Neural cell (in vitro differentiated cells): ENCODE results near the gene LKAAEAR1. TPM values are rescaled to one million over a fixed set of nuclear protein-coding genes. Genes with fewer than 3 reads are reported as not detected.

Source experiments
- H2AFZ ChIP-seq: fragments of 200-600, 300-800 bp; sonication (generic), shearing (Covaris generic); 2 replicates; pipeline ENCODE4 v1.6.0; 2014; ENCODE audit warnings: low read depth, mild to moderate bottlenecking, antibody characterized with exemption, low read length, moderate library complexity
- H3F3A ChIP-seq: fragments of 200-600 bp; shearing (Covaris generic); 2 replicates; pipeline ENCODE4 v1.6.1; 2016; ENCODE audit warnings: mild to moderate bottlenecking, moderate library complexity, mixed read lengths, antibody characterized with exemption, low read length; ENCODE audit not compliant: insufficient read depth, poor library complexity, severe bottlenecking
- H3K27ac ChIP-seq: fragments of 200-600, 300-800 bp; sonication (generic), shearing (Covaris generic); 2 replicates; pipeline ENCODE4 v1.5.1; 2014; ENCODE audit warnings: mild to moderate bottlenecking, low read length, moderate library complexity
- H3K27me3 ChIP-seq: fragments of 300-800, 200-600 bp; sonication (generic), shearing (Covaris generic); 2 replicates; pipeline ENCODE4 v1.6.0; 2014; ENCODE audit warnings: mild to moderate bottlenecking, low read depth, low read length, moderate library complexity; ENCODE audit not compliant: insufficient read depth
- H3K36me3 ChIP-seq: fragments of 300-800, 200-600 bp; sonication (generic), shearing (Covaris generic); 2 replicates; pipeline ENCODE4 v1.5.1; 2014; ENCODE audit warnings: mild to moderate bottlenecking, antibody characterized with exemption, low read length, moderate library complexity; ENCODE audit not compliant: insufficient read depth
- H3K4me2 ChIP-seq: fragments of 300-800, 200-600 bp; sonication (generic), shearing (Covaris generic); 2 replicates; pipeline ENCODE4 v1.6.0; 2014; ENCODE audit warnings: mild to moderate bottlenecking, low read length
- H3K4me3 ChIP-seq: fragments of 300-800, 200-600 bp; sonication (generic), shearing (Covaris generic); 2 replicates; pipeline ENCODE4 v1.5.1; 2014; ENCODE audit warnings: mild to moderate bottlenecking, low read length, moderate library complexity
- H3K79me2 ChIP-seq: fragments of 200-600 bp; shearing (Covaris generic); replicated peaks from 2 replicates; pipeline ENCODE4 v1.6.0; 2014; ENCODE audit warnings: mild to moderate bottlenecking, low read length, moderate library complexity; ENCODE audit not compliant: insufficient read depth
- H3K9ac ChIP-seq: fragments of 300-800, 200-600 bp; sonication (generic), shearing (Covaris generic); 2 replicates; pipeline ENCODE4 v1.6.1; 2016; ENCODE audit warnings: mild to moderate bottlenecking, low read length, mixed read lengths
- H3K9me2 ChIP-seq: fragments of 200-600 bp; shearing (Covaris generic); 2 replicates; pipeline ENCODE4 v1.6.1; 2016; ENCODE audit warnings: mild to moderate bottlenecking, low read length, mixed read lengths; ENCODE audit not compliant: insufficient read depth
- H3K9me3 ChIP-seq: fragments of 200-600, 300-800 bp; sonication (generic), shearing (Covaris generic); 2 replicates; pipeline ENCODE4 v1.6.1; 2016; ENCODE audit warnings: mild to moderate bottlenecking, mixed run types, low read length, moderate library complexity, mixed read lengths
- H4K20me1 ChIP-seq: fragments of 200-600 bp; shearing (Covaris generic); 2 replicates; pipeline ENCODE4 v1.6.1; 2016; ENCODE audit warnings: mild to moderate bottlenecking, mixed run types; ENCODE audit not compliant: insufficient read depth
- CTCF ChIP-seq: fragments of 450-650 bp; IDR thresholded peaks from 2 replicates; pipeline ENCODE4 v1.5.1; 2014; ENCODE audit warnings: antibody characterized with exemption, mild to moderate bottlenecking, moderate library complexity; ENCODE audit not compliant: poor library complexity, severe bottlenecking
- EP300 ChIP-seq: fragments of 450-650 bp; conservative IDR thresholded peaks from 2 replicates; pipeline ENCODE4 v1.6.1; 2014; ENCODE audit warnings: antibody characterized with exemption, mild to moderate bottlenecking, moderate library complexity; ENCODE audit not compliant: poor library complexity, severe bottlenecking
- EZH2 ChIP-seq: fragments of 200-600, 300-800 bp; shearing (Covaris generic), sonication (generic); IDR thresholded peaks from 2 replicates; pipeline ENCODE4 v1.6.1; 2014; ENCODE audit warnings: antibody characterized with exemption, low read length, borderline replicate concordance, mild to moderate bottlenecking; ENCODE audit not compliant: insufficient read depth, poor library complexity, severe bottlenecking
- MXI1 ChIP-seq: fragments of 450-650 bp; conservative IDR thresholded peaks from 2 replicates; pipeline ENCODE4 v1.6.1; 2014; ENCODE audit warnings: antibody characterized with exemption, mild to moderate bottlenecking; ENCODE audit not compliant: poor library complexity, severe bottlenecking
- POLR2AphosphoS5 ChIP-seq: IDR thresholded peaks from 2 replicates; pipeline ENCODE4 v1.6.1; 2012
- RAD21 ChIP-seq: fragments of 450-650 bp; conservative IDR thresholded peaks from 2 replicates; pipeline ENCODE4 v1.6.1; 2014; ENCODE audit warnings: antibody characterized with exemption, mild to moderate bottlenecking, moderate library complexity
- REST ChIP-seq: IDR thresholded peaks from 2 replicates; pipeline ENCODE4 v1.6.1; 2012; ENCODE audit warnings: borderline replicate concordance
- SMC3 ChIP-seq: fragments of 450-650 bp; conservative IDR thresholded peaks from 2 replicates; pipeline ENCODE4 v1.6.1; 2014; ENCODE audit warnings: antibody characterized with exemption, mild to moderate bottlenecking, moderate library complexity; ENCODE audit not compliant: poor library complexity
- TAF1 ChIP-seq: IDR thresholded peaks from 2 replicates; pipeline ENCODE4 v1.6.1; 2012; ENCODE audit warnings: low read depth
- polyA plus RNA-seq: library from polyadenylated mRNA; depleted of rRNA; stranded (reverse); fragments of >200 nt; gene quantifications from 2 replicates; pipeline ENCODE4 v1.2.3, GENCODE V29; 2014

Gene LKAAEAR1
- polyA plus RNA-seq, 1 donor from 2014 or later, result 9.3 TPM

GRCh38 chr20:64077541-64077875 lies 6.7 kb downstream of the LKAAEAR1 start:
- Histone ChIP-seq H3K4me2 (no peak overlapping the region), H3F3A (no peaks in the 10 kb centered on the region), H3K9ac (no peak overlapping the region), H3K36me3 (no peaks in the 10 kb centered on the region), H3K79me2 (no peaks in the 10 kb centered on the region), H3K4me3 (no peak overlapping the region), H2AFZ (no peak overlapping the region), H3K9me2 (no peaks in the 10 kb centered on the region), H3K27ac (no peak overlapping the region), H3K27me3 (peaks cover 5% of the 10 kb centered on the region), H4K20me1 (no peaks in the 10 kb centered on the region), H3K9me3 (no peaks in the 10 kb centered on the region)
- TF ChIP-seq CTCF (no peak), REST (no peak), EP300 (no peak), SMC3 (no peak), EZH2 (no peak), RAD21 (no peak), MXI1 (no peak), POLR2AphosphoS5 (no peak), TAF1 (no peak)

GRCh38 chr20:64077094-64077493 lies 7.1 kb downstream of the LKAAEAR1 start:
- no peak for TF ChIP-seq TAF1
- no peak for TF ChIP-seq SMC3
- no peak for TF ChIP-seq REST
- TF ChIP-seq EP300, result no peak
- TF ChIP-seq CTCF, result no peak
- no peak for TF ChIP-seq POLR2AphosphoS5
- no peak for TF ChIP-seq MXI1
- no peak for TF ChIP-seq RAD21
- no peak for TF ChIP-seq EZH2
- H3K27me3 ChIP-seq, result peaks cover 5% of the 10 kb centered on the region
- no peaks in the 10 kb centered on the region for H3K9me3 ChIP-seq
- H3K4me2 ChIP-seq, result no peak overlapping the region
- H3K9me2 ChIP-seq, result no peaks in the 10 kb centered on the region
- no peak overlapping the region for H3K27ac ChIP-seq
- no peak overlapping the region for H3K4me3 ChIP-seq
- no peak overlapping the region for H2AFZ ChIP-seq
- H3K79me2 ChIP-seq, result no peaks in the 10 kb centered on the region
- no peaks in the 10 kb centered on the region for H3K36me3 ChIP-seq
- H3F3A ChIP-seq, result no peaks in the 10 kb centered on the region
- H4K20me1 ChIP-seq, result no peaks in the 10 kb centered on the region
- no peak overlapping the region for H3K9ac ChIP-seq
